ENCODE measurements around the gene ARID5B. TPM values are rescaled to one million over a fixed set of nuclear protein-coding genes. Genes with fewer than 3 reads are reported as not detected.

The ARID5B gene
- total and polyA plus RNA-seq, 2 experiments from 2014 or later = 53.2 to 55.0 TPM

- Histone ChIP-seq H3K9me3 (ENCODE audit: low read depth) (no peaks in the 10 kb centered on the region), H2AFZ (no peak overlapping the region), H3K4me3 (no peak overlapping the region), H3K27ac (no peak overlapping the region), H3K9me2 (replicated peaks; ENCODE audit: insufficient read depth) (no peaks in the 10 kb centered on the region), H3K4me2 (no peak overlapping the region), H4K20me1 (ENCODE audit: insufficient read depth, poor library complexity, severe bottlenecking) (no peaks in the 10 kb centered on the region), H3K4me1 (ENCODE audit: insufficient read depth) (no peaks in the 10 kb centered on the region), H3K27me3 (no peaks in the 10 kb centered on the region), H3K36me3 (replicated peaks; ENCODE audit: insufficient read depth, low read depth) (no peaks in the 10 kb centered on the region), H3K79me2 (no peaks in the 10 kb centered on the region)
- 98% methylated on average over 2 of the region's 2 CpGs for WGBS (ENCODE audit: low lambda C conversion rate, missing lambda C conversion rate)
- TF ChIP-seq EZH2phosphoT487 (IDR thresholded peaks at IDR 0.05; ENCODE audit: low read depth, severe bottlenecking, unreplicated experiment) = no peak
- TF ChIP-seq EZH2 (IDR thresholded peaks at IDR 0.05; ENCODE audit: borderline replicate concordance) = no peak
- TF ChIP-seq CTCF (IDR thresholded peaks at IDR 0.05; ENCODE audit: poor library complexity) = no peak
- no peak for DNase-seq (ENCODE audit: low spot score)
These were observed 43.8 kb upstream of the ARID5B start for GRCh38 chr10:61857746-61858145.

GRCh38 chr10:61859786-61860185 lies 41.7 kb upstream of the ARID5B start:
- no peaks in the 10 kb centered on the region for H3K4me1 ChIP-seq (ENCODE audit: insufficient read depth)
- DNase-seq (ENCODE audit: low spot score) = no peak
- no peak overlapping the region for H3K4me2 ChIP-seq
- 90% methylated on average over 1 of the region's 1 CpG for WGBS (ENCODE audit: low lambda C conversion rate, missing lambda C conversion rate)
- no peak overlapping the region for H3K27ac ChIP-seq
- H3K9me3 ChIP-seq (ENCODE audit: low read depth) = no peaks in the 10 kb centered on the region
- H3K4me3 ChIP-seq = no peak overlapping the region
- no peaks in the 10 kb centered on the region for H3K36me3 ChIP-seq (replicated peaks; ENCODE audit: insufficient read depth, low read depth)
- TF ChIP-seq EZH2phosphoT487 (IDR thresholded peaks at IDR 0.05; ENCODE audit: low read depth, severe bottlenecking, unreplicated experiment) (no peak), EZH2 (IDR thresholded peaks at IDR 0.05; ENCODE audit: borderline replicate concordance) (no peak)
- H4K20me1 ChIP-seq (ENCODE audit: insufficient read depth, poor library complexity, severe bottlenecking) = no peaks in the 10 kb centered on the region
- no peaks in the 10 kb centered on the region for H3K9me2 ChIP-seq (replicated peaks; ENCODE audit: insufficient read depth)
- no peak overlapping the region for H2AFZ ChIP-seq
- no peaks in the 10 kb centered on the region for H3K27me3 ChIP-seq
- H3K79me2 ChIP-seq = no peaks in the 10 kb centered on the region

GRCh38 chr10:61860964-61861758 lies 40.3 kb upstream of the ARID5B start:
- Histone ChIP-seq H3K4me3 (no peak overlapping the region), H4K20me1 (ENCODE audit: insufficient read depth, poor library complexity, severe bottlenecking) (no peaks in the 10 kb centered on the region), H3K4me2 (no peak overlapping the region), H2AFZ (no peak overlapping the region), H3K27ac (no peak overlapping the region), H3K9me3 (ENCODE audit: low read depth) (no peaks in the 10 kb centered on the region), H3K27me3 (no peaks in the 10 kb centered on the region), H3K36me3 (replicated peaks; ENCODE audit: insufficient read depth, low read depth) (no peaks in the 10 kb centered on the region), H3K4me1 (ENCODE audit: insufficient read depth) (no peaks in the 10 kb centered on the region), H3K9me2 (replicated peaks; ENCODE audit: insufficient read depth) (no peaks in the 10 kb centered on the region), H3K79me2 (no peaks in the 10 kb centered on the region)
- no peak for DNase-seq (ENCODE audit: low spot score)
- TF ChIP-seq EZH2phosphoT487 (IDR thresholded peaks at IDR 0.05; ENCODE audit: low read depth, severe bottlenecking, unreplicated experiment) (no peak), CTCF (IDR thresholded peaks at IDR 0.05; ENCODE audit: poor library complexity) (no peak), EZH2 (IDR thresholded peaks at IDR 0.05; ENCODE audit: borderline replicate concordance) (no peak)
- WGBS (ENCODE audit: low lambda C conversion rate, missing lambda C conversion rate) = 83% methylated on average over 8 of the region's 8 CpGs

- no peaks in the 10 kb centered on the region for H3K27me3 ChIP-seq
- no peak overlapping the region for H3K27ac ChIP-seq
- TF ChIP-seq EZH2 (IDR thresholded peaks at IDR 0.05; ENCODE audit: borderline replicate concordance) (no peak), EZH2phosphoT487 (IDR thresholded peaks at IDR 0.05; ENCODE audit: low read depth, severe bottlenecking, unreplicated experiment) (no peak), CTCF (IDR thresholded peaks at IDR 0.05; ENCODE audit: poor library complexity) (no peak)
- DNase-seq (ENCODE audit: low spot score) = no peak
- H3K4me2 ChIP-seq = no peak overlapping the region
- WGBS (ENCODE audit: low lambda C conversion rate, missing lambda C conversion rate) = 86% methylated on average over 10 of the region's 10 CpGs
- no peaks in the 10 kb centered on the region for H3K9me2 ChIP-seq (replicated peaks; ENCODE audit: insufficient read depth)
- no peaks in the 10 kb centered on the region for H3K36me3 ChIP-seq (replicated peaks; ENCODE audit: insufficient read depth, low read depth)
- no peaks in the 10 kb centered on the region for H3K9me3 ChIP-seq (ENCODE audit: low read depth)
- H4K20me1 ChIP-seq (ENCODE audit: insufficient read depth, poor library complexity, severe bottlenecking) = no peaks in the 10 kb centered on the region
- H3K79me2 ChIP-seq = no peaks in the 10 kb centered on the region
- H3K4me3 ChIP-seq = no peak overlapping the region
- H3K4me1 ChIP-seq (ENCODE audit: insufficient read depth) = no peaks in the 10 kb centered on the region
- no peak overlapping the region for H2AFZ ChIP-seq
These were observed 37.5 kb upstream of the ARID5B start for GRCh38 chr10:61863981-61864380.
